Astrocyte (in vitro differentiated cells and primary cell): ENCODE measurements around the gene STK38. TPM values are rescaled to one million over a fixed set of nuclear protein-coding genes. Genes with fewer than 3 reads are reported as not detected.

Experiments
- DNase-seq: peaks from one replicate; pipeline ENCODE4 v3.0.0-alpha.2; 2010; ENCODE audit warnings: low read depth
- FAIRE-seq: peaks from 2 replicates; lab custom pipeline; 2011; peaks lifted over from hg19 to GRCh38; lab: Jason Lieb, UNC
- H2AFZ ChIP-seq: 2 replicates; pipeline ENCODE4 v1.6.0; 2012; ENCODE audit warnings: low read depth, low read length, inconsistent platforms
- H3K27ac ChIP-seq: 2 replicates; pipeline ENCODE4 v1.5.1; 2011; ENCODE audit warnings: low read depth, low read length, inconsistent platforms
- H3K27me3 ChIP-seq: 2 replicates; pipeline ENCODE4 v1.6.0; 2011; ENCODE audit warnings: low read length, inconsistent platforms; ENCODE audit not compliant: insufficient read depth
- H3K36me3 ChIP-seq: 2 replicates; pipeline ENCODE4 v1.5.1; 2011; ENCODE audit warnings: low read length, inconsistent platforms; ENCODE audit not compliant: insufficient read depth
- H3K4me1 ChIP-seq: 2 replicates; pipeline ENCODE4 v1.5.1; 2011; ENCODE audit warnings: low read length, inconsistent platforms; ENCODE audit not compliant: insufficient read depth
- H3K4me2 ChIP-seq: 2 replicates; pipeline ENCODE4 v1.6.0; 2012; ENCODE audit warnings: low read length, inconsistent platforms
- H3K4me3 ChIP-seq: 2 replicates; pipeline ENCODE4 v1.5.1; 2011; ENCODE audit warnings: low read depth, mild to moderate bottlenecking, low read length, inconsistent platforms; ENCODE audit not compliant: insufficient read depth
- H3K79me2 ChIP-seq: 2 replicates; pipeline ENCODE4 v1.6.0; 2012; ENCODE audit warnings: mild to moderate bottlenecking, low read length, inconsistent platforms; ENCODE audit not compliant: insufficient read depth
- H3K9ac ChIP-seq: 2 replicates; pipeline ENCODE4 v1.6.0; 2012; ENCODE audit warnings: mild to moderate bottlenecking, low read length, inconsistent platforms
- H3K9me3 ChIP-seq: 2 replicates; pipeline ENCODE4 v1.5.1; 2012; ENCODE audit warnings: low read depth, mild to moderate bottlenecking, low read length, inconsistent platforms; ENCODE audit not compliant: insufficient read depth
- H4K20me1 ChIP-seq: 2 replicates; pipeline ENCODE4 v1.6.0; 2012; ENCODE audit warnings: low read length, inconsistent platforms; ENCODE audit not compliant: insufficient read depth
- H3K27ac Mint-ChIP-seq: one replicate; pipeline ENCODE4 v1.8.0; 2021; ENCODE audit warnings: mild to moderate bottlenecking, mixed read lengths; ENCODE audit not compliant: unreplicated experiment
- H3K27me3 Mint-ChIP-seq: one replicate; pipeline ENCODE4 v1.8.0; 2021; ENCODE audit warnings: low read depth, mixed read lengths; ENCODE audit not compliant: unreplicated experiment
- H3K36me3 Mint-ChIP-seq: one replicate; pipeline ENCODE4 v1.8.0; 2021; ENCODE audit warnings: low read depth, mixed read lengths; ENCODE audit not compliant: unreplicated experiment
- H3K4me1 Mint-ChIP-seq: one replicate; pipeline ENCODE4 v1.8.0; 2021; ENCODE audit warnings: low read depth, mixed read lengths; ENCODE audit not compliant: unreplicated experiment
- H3K4me3 Mint-ChIP-seq: one replicate; pipeline ENCODE4 v1.8.0; 2021; ENCODE audit warnings: mild to moderate bottlenecking, moderate library complexity, mixed read lengths; ENCODE audit not compliant: unreplicated experiment
- H3K9me3 Mint-ChIP-seq: one replicate; pipeline ENCODE4 v1.8.0; 2021; ENCODE audit warnings: mild to moderate bottlenecking, mixed read lengths; ENCODE audit not compliant: unreplicated experiment
- CTCF ChIP-seq: IDR thresholded peaks from 2 replicates; pipeline ENCODE4 v1.5.1; 2011; ENCODE audit warnings: low read depth, mild to moderate bottlenecking, inconsistent platforms, low read length, moderate library complexity; ENCODE audit not compliant: insufficient read depth
- EZH2 ChIP-seq: IDR thresholded peaks from 2 replicates; pipeline ENCODE4 v1.6.1; 2012; ENCODE audit warnings: mild to moderate bottlenecking, low read length, inconsistent platforms; ENCODE audit not compliant: insufficient read depth
- total RNA-seq: library from RNA; stranded (reverse); gene quantifications from 2 replicates; pipeline ENCODE4 v1.2.1, GENCODE V29; 2021

The STK38 gene
- total RNA-seq, 1 donor from 2014 or later: 54.1 TPM

- H4K20me1 ChIP-seq: peaks cover 52% of the 10 kb centered on the region
- no peak for DNase-seq
- no peaks in the 10 kb centered on the region for H3K27me3 ChIP-seq
- peaks cover 3% of the 10 kb centered on the region for H3K36me3 Mint-ChIP-seq
- no peak overlapping the region for H3K9ac ChIP-seq
- peaks cover 83% of the 10 kb centered on the region for H3K79me2 ChIP-seq
- no peak overlapping the region for H2AFZ ChIP-seq
- peaks cover 8% of the 10 kb centered on the region for H3K4me1 Mint-ChIP-seq
- H3K9me3 ChIP-seq: no peaks in the 10 kb centered on the region
- no peak for FAIRE-seq
- H3K4me2 ChIP-seq: no peak overlapping the region
- H3K27me3 Mint-ChIP-seq: no peaks in the 10 kb centered on the region
- TF ChIP-seq EZH2 (no peak), CTCF (no peak)
- H3K27ac ChIP-seq: no peak overlapping the region
- H3K36me3 ChIP-seq: peaks cover 11% of the 10 kb centered on the region
- no peak overlapping the region for H3K4me3 Mint-ChIP-seq
- no peak overlapping the region for H3K4me3 ChIP-seq
- H3K27ac Mint-ChIP-seq: no peak overlapping the region
- H3K4me1 ChIP-seq: no peaks in the 10 kb centered on the region
- no peaks in the 10 kb centered on the region for H3K9me3 Mint-ChIP-seq
Observed at GRCh38 chr6:36467625-36468024, 79.7 kb downstream of the STK38 start.

GRCh38 chr6:36464233-36464632, 83.0 kb downstream of the STK38 start:
- peaks cover 97% of the 10 kb centered on the region for H3K79me2 ChIP-seq
- no peak for FAIRE-seq

More at GRCh38 chr6:36464233-36464632, 83.0 kb downstream of the STK38 start:
- H3K4me3 Mint-ChIP-seq: no peak overlapping the region
- H3K9me3 Mint-ChIP-seq: no peaks in the 10 kb centered on the region
- Histone ChIP-seq H3K9me3 (no peaks in the 10 kb centered on the region), H4K20me1 (peaks cover 63% of the 10 kb centered on the region), H3K27ac (no peak overlapping the region), H2AFZ (no peak overlapping the region), H3K4me1 (no peaks in the 10 kb centered on the region), H3K9ac (no peak overlapping the region), H3K4me2 (no peak overlapping the region), H3K4me3 (no peak overlapping the region), H3K27me3 (no peaks in the 10 kb centered on the region), H3K36me3 (no peaks in the 10 kb centered on the region)
- peaks cover 8% of the 10 kb centered on the region for H3K4me1 Mint-ChIP-seq
- no peak for DNase-seq
- peaks cover 9% of the 10 kb centered on the region for H3K36me3 Mint-ChIP-seq
- TF ChIP-seq EZH2 (no peak), CTCF (no peak)
- H3K27ac Mint-ChIP-seq: no peak overlapping the region
- no peaks in the 10 kb centered on the region for H3K27me3 Mint-ChIP-seq
